NCI-H128 (cell line): ENCODE results near the gene PRR5.

Source experiments
- DNase-seq: peaks from one replicate; lab custom pipeline; 2025; ENCODE audit not compliant: unreplicated experiment; lab: John Stamatoyannopoulos, UW

PRR5 gene

GRCh38 chr22:44711690-44712555, 9.9 kb downstream of the PRR5 start:
- DNase-seq = no peak

GRCh38 chr22:44712962-44713361, 11.0 kb downstream of the PRR5 start:
- DNase-seq = no peak

DNA sequence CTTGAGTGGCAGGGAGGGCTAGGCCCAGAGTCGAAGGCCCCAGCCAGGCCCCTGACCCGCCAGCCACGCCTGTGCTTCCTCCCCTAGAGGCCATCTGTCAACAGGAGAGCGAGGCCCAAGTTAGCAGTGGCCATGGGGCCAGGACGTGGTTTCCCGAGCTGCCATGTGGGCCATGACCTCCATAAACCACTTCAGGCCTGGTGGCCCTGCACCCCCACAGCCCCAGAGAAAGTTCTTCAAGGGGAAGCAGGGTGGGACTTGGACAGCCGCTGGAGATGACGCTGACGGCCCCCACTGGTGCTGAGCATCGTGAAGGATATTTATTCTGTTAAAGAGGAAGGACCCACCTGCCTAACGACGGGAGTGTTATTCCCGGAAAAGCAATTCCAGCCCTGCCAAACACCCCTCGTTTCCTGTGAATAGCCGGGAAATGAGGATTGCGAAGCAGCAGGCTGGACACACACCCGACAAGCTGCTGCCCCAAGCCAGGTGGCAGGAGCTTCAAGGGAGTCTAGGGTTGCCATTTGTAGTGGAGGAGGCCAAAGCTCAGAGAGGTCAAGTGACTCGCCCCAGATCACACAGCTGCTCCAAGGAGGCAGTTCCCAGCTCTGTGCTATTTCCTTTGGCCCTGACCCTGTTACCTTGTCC, 12.8 kb downstream of the PRR5 start:
- DNase-seq = no peak

GRCh38 chr22:44718418-44718817, 16.4 kb downstream of the PRR5 start:
- no peak for DNase-seq

GRCh38 chr22:44719586-44720368, 17.8 kb downstream of the PRR5 start:
- no peak for DNase-seq

GRCh38 chr22:44721213-44721612, 19.2 kb downstream of the PRR5 start:
- DNase-seq = no peak

GRCh38 chr22:44722611-44723010, 20.6 kb downstream of the PRR5 start:
- DNase-seq = no peak

GRCh38 chr22:44723801-44724200, 21.8 kb downstream of the PRR5 start:
- DNase-seq = no peak

DNA sequence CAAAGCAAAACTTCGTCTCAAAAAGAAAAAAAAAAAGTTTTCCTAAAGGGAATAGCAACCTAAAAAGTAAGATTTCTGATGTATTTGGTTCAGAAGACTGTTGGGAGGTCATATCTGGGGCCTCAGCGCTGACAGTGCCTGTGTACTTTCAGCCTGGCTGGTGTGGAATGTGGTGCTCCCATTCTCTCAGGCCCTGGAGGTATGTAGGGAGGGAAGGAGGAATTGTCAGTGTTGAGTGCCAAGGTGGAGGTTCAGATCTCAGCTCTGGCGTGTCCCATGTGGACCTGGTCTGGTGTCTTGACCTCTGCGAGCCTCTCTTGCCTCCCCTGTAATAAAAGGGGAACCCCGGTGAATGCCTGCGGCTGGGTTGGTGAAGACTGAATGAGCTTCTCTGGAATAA, 22.4 kb downstream of the PRR5 start:
- DNase-seq = no peak

DNA sequence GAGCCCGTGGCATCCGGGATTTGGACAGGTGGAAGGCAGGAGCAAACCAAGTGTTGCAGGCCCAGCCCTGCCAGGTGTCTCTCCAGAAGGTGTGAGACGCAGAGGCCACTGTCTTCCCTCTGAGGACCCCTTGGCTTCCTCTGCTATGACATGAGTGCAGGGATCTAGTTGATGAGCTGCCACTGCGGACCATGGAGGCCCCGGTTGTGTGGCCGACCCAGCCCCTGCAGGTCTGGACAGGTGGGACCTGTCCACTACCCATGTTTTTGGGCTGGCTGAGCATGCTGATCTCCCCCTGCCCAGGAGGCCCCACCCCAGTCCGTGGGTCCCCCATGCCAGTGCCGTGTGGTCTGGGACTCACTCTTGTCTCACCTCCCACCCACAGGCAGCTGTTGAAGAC, 22.9 kb downstream of the PRR5 start:
- DNase-seq = no peak

- no peak for DNase-seq
Observed at GRCh38 chr22:44726439-44726838, 24.4 kb downstream of the PRR5 start.

DNA sequence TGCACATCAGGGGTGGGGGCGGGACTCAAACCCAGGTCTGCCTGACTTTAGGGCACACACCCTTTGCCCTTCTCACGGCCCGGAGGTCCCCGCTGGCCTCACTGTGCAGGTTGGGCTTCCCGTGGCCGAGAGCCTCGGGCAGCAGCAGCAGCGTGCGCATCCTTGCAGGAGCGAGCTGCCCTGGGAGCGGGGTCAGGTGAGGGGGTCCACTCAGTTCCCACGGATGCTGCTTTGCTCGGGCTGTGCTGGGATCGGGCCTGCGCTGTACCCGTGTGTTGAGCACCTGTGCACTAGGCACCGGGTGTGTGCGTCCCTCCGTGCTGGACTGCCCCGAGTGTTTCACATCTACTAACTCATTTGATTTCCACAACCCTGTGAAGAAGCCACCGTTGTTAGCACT, 25.1 kb downstream of the PRR5 start:
- DNase-seq = no peak

DNA sequence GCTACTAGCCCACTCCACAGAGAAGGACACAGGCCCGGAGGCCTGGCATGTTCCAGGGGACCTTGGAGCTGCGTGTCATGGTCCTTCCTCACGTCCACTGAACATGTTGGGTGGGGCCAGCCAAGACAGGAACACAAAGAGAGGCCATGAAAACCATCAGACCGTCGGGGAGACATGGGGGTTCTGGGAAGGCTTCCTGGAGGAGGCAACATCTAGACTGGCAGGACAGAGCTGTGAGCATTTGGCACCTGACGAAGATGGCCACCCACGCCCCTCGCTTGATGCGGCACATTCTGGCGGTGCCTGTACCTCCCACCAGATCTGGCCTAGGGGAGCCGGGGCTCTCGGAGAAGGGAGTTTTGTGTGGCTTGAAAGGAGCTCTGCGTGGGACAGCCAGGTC, 25.7 kb downstream of the PRR5 start:
- DNase-seq = no peak

DNA sequence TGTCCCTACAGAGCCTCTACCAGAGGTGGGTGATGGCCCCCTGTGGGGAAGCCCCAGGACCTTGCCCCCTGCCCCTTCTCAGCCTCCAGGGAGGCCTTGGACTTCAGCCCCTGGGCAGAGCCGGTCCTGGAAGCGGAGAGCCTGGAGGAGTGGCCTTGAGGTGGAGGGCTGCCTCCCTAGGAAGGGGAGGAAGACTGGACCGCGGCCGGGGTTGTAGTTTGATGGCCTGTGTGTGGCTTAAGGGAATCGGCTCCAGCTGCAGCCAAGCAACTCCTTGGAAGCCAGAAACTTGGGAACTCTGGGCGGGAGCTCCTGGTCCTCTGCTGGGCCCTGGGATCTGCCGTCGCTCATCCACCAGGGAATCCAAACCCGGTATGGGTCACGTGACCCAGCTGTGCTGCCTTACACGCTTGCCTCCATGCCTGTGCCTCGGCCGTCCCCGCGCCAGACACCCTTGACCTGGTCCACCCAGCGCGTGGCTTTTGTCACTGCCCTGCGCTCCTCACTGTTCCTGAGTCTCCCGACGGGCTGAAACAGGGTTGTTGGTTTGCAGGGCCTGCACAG, 26.8 kb downstream of the PRR5 start:
- no peak for DNase-seq

- no peak for DNase-seq
Observed at GRCh38 chr22:44729391-44730021, 27.5 kb downstream of the PRR5 start.

GRCh38 chr22:44730022-44730393, 28.0 kb downstream of the PRR5 start:
- no peak for DNase-seq

GRCh38 chr22:44730490-44731356, 28.7 kb downstream of the PRR5 start:
- no peak for DNase-seq

DNA sequence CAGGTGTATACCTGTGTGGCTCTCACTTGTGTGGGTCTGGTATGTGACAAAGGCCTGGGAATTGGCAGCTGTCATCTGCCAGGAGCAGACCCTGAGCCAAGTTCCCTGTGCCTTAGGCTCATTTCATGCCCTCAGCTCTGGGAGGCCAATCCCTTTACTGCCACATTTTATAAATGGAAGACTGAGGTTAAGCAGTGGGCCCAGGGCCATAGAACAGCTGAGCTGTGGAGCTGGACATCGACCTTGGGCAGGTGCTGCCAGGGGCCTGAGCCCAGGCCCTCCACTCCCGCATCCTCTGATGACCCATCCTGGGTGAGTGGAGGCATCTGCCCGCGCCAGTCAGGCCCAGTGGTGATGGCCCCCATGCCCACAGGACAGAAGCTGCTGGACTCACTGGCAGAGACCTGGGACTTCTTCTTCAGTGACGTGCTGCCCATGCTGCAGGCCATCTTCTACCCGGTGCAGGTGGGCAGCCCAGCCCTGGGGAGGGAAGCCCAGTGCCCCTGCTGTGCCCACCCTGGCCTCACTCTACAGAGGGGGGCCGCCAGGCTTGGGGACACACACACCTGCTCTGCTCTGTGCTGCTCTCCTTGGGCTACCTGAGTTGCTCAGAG, 29.5 kb downstream of the PRR5 start:
- no peak for DNase-seq

GRCh38 chr22:44732017-44732561, 30.1 kb downstream of the PRR5 start:
- DNase-seq = no peak
